GM12878 (cell line): ENCODE data around the gene DLG1. TPM values are rescaled to one million over a fixed set of nuclear protein-coding genes. Genes with fewer than 3 reads are reported as not detected.

Experiments used
- ATAC-seq: fragments of 200-7000 bp; cut with Tn5 transposase; 3 replicates; pipeline ENCODE4 v1.9.1; 2020; ENCODE audit warnings: mild to moderate bottlenecking, moderate library complexity
- BruUV-seq: library from RNA; stranded (reverse); fragments of 400-500 nt; replicated peaks from 2 replicates; lab custom pipeline; 2021; lab: Mats Ljungman, UMichigan
- CTCF ChIA-PET: fragments of 300-600 bp; sonication (Branson Sonifier 250); formaldehyde crosslinking; extraction: SDS; loops from one replicate; lab custom pipeline; 2021; ENCODE audit warnings: inconsistent platforms; lab: Yijun Ruan, JAX
- POLR2A ChIA-PET: fragments of 350-600 bp; formaldehyde crosslinking; extraction: SDS; loops from one replicate; lab custom pipeline; 2021; ENCODE audit warnings: inconsistent platforms; lab: Charles Lee
- RAD21 ChIA-PET: fragments of 300-600 bp; sonication (Branson Sonifier 250); formaldehyde crosslinking; loops from one replicate; lab custom pipeline; 2023; ENCODE audit warnings: antibody characterized with exemption; ENCODE audit not compliant: unreplicated experiment; lab: Charles Lee
- SMC1A ChIA-PET: fragments of 300-600 bp; sonication (Branson Sonifier 250); formaldehyde crosslinking; loops from one replicate; lab custom pipeline; 2023; ENCODE audit not compliant: unreplicated experiment, uncharacterized antibody; lab: Charles Lee
- DNase-seq: peaks from one replicate; pipeline ENCODE4 v3.0.0-alpha.2; 2011; ENCODE audit warnings: low read depth, low spot score
- FAIRE-seq: peaks from 3 replicates; lab custom pipeline; 2011; peaks lifted over from hg19 to GRCh38; lab: Jason Lieb, UNC
- H2AFZ ChIP-seq: 2 replicates; pipeline ENCODE4 v1.6.0; 2011; ENCODE audit warnings: low read depth, low read length, control low read depth; ENCODE audit not compliant: control insufficient read depth
- H3K27ac ChIP-seq: 2 replicates; pipeline ENCODE4 v1.5.1; 2011; ENCODE audit warnings: control low read depth; ENCODE audit not compliant: control insufficient read depth, insufficient read depth
- H3K27me3 ChIP-seq, 2 experiments: replicated peaks in 1 of 2; 2 replicates each; pipeline versions ENCODE4 v1.6.0 to v1.6.1; 2011; ENCODE audit warnings: low read length in 1 of 2; ENCODE audit not compliant: control insufficient read depth in 2 of 2, insufficient read depth in 2 of 2
- H3K36me3 ChIP-seq, 2 experiments: 2 replicates each; pipeline ENCODE4 v1.5.1; 2011; ENCODE audit warnings: low read length in 1 of 2; ENCODE audit not compliant: control insufficient read depth in 2 of 2, insufficient read depth in 2 of 2
- H3K4me1 ChIP-seq: 2 replicates; pipeline ENCODE4 v1.6.1; 2011; ENCODE audit warnings: mild to moderate bottlenecking, low read length, moderate library complexity, mixed read lengths; ENCODE audit not compliant: control insufficient read depth, insufficient read depth
- H3K4me2 ChIP-seq: 2 replicates; pipeline ENCODE4 v1.6.0; 2011; ENCODE audit warnings: control low read depth; ENCODE audit not compliant: control insufficient read depth, insufficient read depth
- H3K4me3 ChIP-seq: fragments of 200-600 bp; sonication (generic); 2 replicates; pipeline ENCODE4 v1.5.1; 2016
- H3K79me2 ChIP-seq: 2 replicates; pipeline ENCODE4 v1.6.0; 2011; ENCODE audit warnings: low read length; ENCODE audit not compliant: control insufficient read depth, insufficient read depth
- H3K9ac ChIP-seq: 2 replicates; pipeline ENCODE4 v1.8.0; 2011; ENCODE audit warnings: low read length, control low read depth, mixed read lengths; ENCODE audit not compliant: control insufficient read depth, insufficient read depth
- H3K9me3 ChIP-seq: replicated peaks from 3 replicates; pipeline ENCODE4 v1.5.1; 2011; ENCODE audit warnings: mild to moderate bottlenecking, low read length; ENCODE audit not compliant: control insufficient read depth, insufficient read depth
- H4K20me1 ChIP-seq: 2 replicates; pipeline ENCODE4 v1.6.0; 2011; ENCODE audit not compliant: control insufficient read depth, insufficient read depth
- ATF7 ChIP-seq: fragments of 450-650 bp; IDR thresholded peaks from 2 replicates; pipeline ENCODE4 v1.6.1; 2016; ENCODE audit warnings: low read depth, mild to moderate bottlenecking
- CBX3 ChIP-seq: fragments of 200-600 bp; sonication (generic); IDR thresholded peaks from 2 replicates; pipeline ENCODE4 v1.6.1; 2016; ENCODE audit warnings: low read depth, borderline replicate concordance
- EZH2 ChIP-seq: IDR thresholded peaks from 2 replicates; pipeline ENCODE4 v1.6.1; 2012; ENCODE audit warnings: low read depth, mild to moderate bottlenecking, control low read depth, inconsistent platforms, low read length, borderline replicate concordance; ENCODE audit not compliant: control insufficient read depth
- IKZF2 ChIP-seq, 2 experiments: fragments of 450-650 bp; IDR thresholded peaks; 2 replicates each; pipeline ENCODE4 v1.6.1; 2017; ENCODE audit warnings: mild to moderate bottlenecking in 2 of 2, moderate library complexity in 2 of 2
- MEF2A ChIP-seq: IDR thresholded peaks from 2 replicates; pipeline ENCODE4 v1.6.1; 2011; ENCODE audit warnings: low read depth, mild to moderate bottlenecking, low read length, moderate library complexity; ENCODE audit not compliant: insufficient read depth
- NFYB ChIP-seq: IDR thresholded peaks from 2 replicates; pipeline ENCODE4 v1.6.1; 2011; ENCODE audit warnings: low read depth, mild to moderate bottlenecking, low read length, improper control_type of control experiment, moderate library complexity; ENCODE audit not compliant: insufficient read depth
- NR2F1 ChIP-seq: fragments of 450-650 bp; conservative IDR thresholded peaks from 2 replicates; pipeline ENCODE4 v1.6.1; 2017; ENCODE audit warnings: mild to moderate bottlenecking
- RAD51 ChIP-seq: fragments of 450-650 bp; IDR thresholded peaks from 2 replicates; pipeline ENCODE4 v1.6.1; 2016; ENCODE audit warnings: moderate library complexity, mild to moderate bottlenecking, inconsistent platforms
- YY1 ChIP-seq: IDR thresholded peaks from 2 replicates; pipeline ENCODE4 v1.6.1; 2011; ENCODE audit warnings: low read depth, mild to moderate bottlenecking, low read length
- ZNF207 ChIP-seq: fragments of 450-650 bp; IDR thresholded peaks from 2 replicates; pipeline ENCODE4 v1.6.1; 2014; ENCODE audit warnings: antibody characterized with exemption, mild to moderate bottlenecking, borderline replicate concordance
- WGBS: methylation state at CpG from one replicate; pipeline ENCODE4 v1.1.6; 2016; ENCODE audit warnings: low lambda C conversion rate; ENCODE audit not compliant: insufficient replicate concordance, insufficient coverage; ENCODE audit errors: missing lambda C conversion rate; 5-methylcytosine and 5-hydroxymethylcytosine counted together
- in situ Hi-C: fragments of 300-500 bp; cut with MboI; formaldehyde crosslinking; loops from 9 replicates; pipeline ENCODE4 v1.14.3; 2018; ENCODE audit warnings: mixed read lengths
- intact Hi-C: fragments of 100-400 bp; cut with micrococcal nuclease; formaldehyde crosslinking; loops from one replicate; pipeline ENCODE4 v1.14.2; 2022; ENCODE audit not compliant: unreplicated experiment
- polyA plus RNA-seq, 11 experiments: library from polyadenylated mRNA; depleted of rRNA in 4 of 11; unstranded in 6 of 11; stranded (reverse) in 5 of 11; fragments of >200 nt; fragmentation: Nextera tagmentation in 4 of 11; fragmentation: Illumina TruSeq in 1 of 11; extraction: Ambion mirVana in 4 of 11; extraction: Trizol in 1 of 11; gene quantifications; 1 replicate in 1 of 11; 2 replicates in 10 of 11; pipeline versions ENCODE4 v1.2.1 to v1.2.3, GENCODE V29; 2011 to 2016; ENCODE audit warnings: inconsistent platforms in 2 of 11, missing spikeins in 2 of 11, low read depth in 1 of 11
- total RNA-seq, 4 experiments: library from RNA; depleted of rRNA in 3 of 4; stranded (reverse); fragments of >200 nt in 3 of 4; fragmentation: Illumina TruSeq in 1 of 4; extraction: Trizol in 1 of 4; gene quantifications; 2 replicates each; pipeline versions ENCODE4 v1.2.1 to v1.2.3, GENCODE V29; 2013 to 2021
- TF ChIP-seq, protein P1 (sequence below): fragments of 450-650 bp; IDR thresholded peaks from 2 replicates; pipeline ENCODE4 v1.6.1; 2017; ENCODE audit warnings: antibody characterized with exemption, mild to moderate bottlenecking, moderate library complexity

DLG1 gene
- total and polyA plus RNA-seq, 10 of the 15 experiments (the other 5 are each of a cell fraction or from before 2014, with no cell fraction given) = 9.2 to 63.1 (median 40.1) TPM

DNA sequence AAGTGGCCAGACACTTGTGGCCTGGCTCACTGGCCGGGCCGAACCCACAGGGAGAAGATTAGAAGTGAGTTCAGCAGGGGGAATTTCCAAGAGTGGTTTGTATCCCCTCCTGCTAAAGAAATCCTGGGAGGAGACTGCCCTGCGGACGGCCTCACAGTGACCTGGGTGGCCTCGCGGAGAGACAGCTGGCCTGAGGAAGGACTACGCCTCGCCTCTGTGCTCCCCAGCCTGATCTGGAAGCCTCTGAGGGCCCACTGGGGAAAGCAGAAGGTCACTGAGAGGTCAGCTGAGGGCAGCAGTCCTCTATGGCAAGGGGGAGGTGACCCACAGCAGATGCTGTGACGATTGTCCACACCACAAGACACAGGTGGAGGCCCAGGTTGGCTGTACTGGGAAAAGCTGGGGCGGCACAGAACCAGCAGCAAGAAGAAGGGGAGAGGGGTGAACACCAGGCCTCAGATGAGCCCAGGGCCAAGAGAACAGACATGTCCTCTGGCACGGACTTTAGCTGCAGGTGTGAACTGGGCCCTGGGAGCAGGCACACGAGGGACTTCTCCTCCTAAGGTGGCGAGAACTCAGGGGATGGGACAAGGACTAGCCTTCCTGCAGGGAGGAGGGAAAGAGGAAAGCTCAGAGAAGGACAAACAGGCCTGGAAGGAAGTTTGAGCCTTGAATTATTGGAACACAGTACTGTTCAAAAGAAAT lies 37.2 kb upstream of the DLG1 start:
- no peak overlapping the region for H3K4me3 ChIP-seq
- H3K9me3 ChIP-seq = no peaks in the 10 kb centered on the region
- H3K27ac ChIP-seq = no peak overlapping the region
- BruUV-seq = no TSS peak
- H2AFZ ChIP-seq = no peak overlapping the region; the same call in 1 of the 2 replicates
- H3K79me2 ChIP-seq = no peaks in the 10 kb centered on the region
- DNase-seq = no peak
- TF ChIP-seq NR2F1 (0 out of 2 replicates have a peak, but pooled peaks have one; percentile 15), YY1 (no peak)
- TF ChIP-seq, all 136 proteins: peak for 1
- no peaks in the 10 kb centered on the region for H3K36me3 ChIP-seq
- no peak overlapping the region for H3K9ac ChIP-seq
- ATAC-seq (no peak), FAIRE-seq (no peak)
- RAD21 ChIA-PET = interaction anchor here (1.6 kb wide), 1 partner anchor 118 kb away, joined by 3 read pairs; no protein-coding TSS in a partner anchor
- no peak overlapping the region for H3K4me2 ChIP-seq
- POLR2A ChIA-PET = no interaction called here
- H4K20me1 ChIP-seq = no peaks in the 10 kb centered on the region
- SMC1A ChIA-PET = interaction anchor here (0.9 to 1.0 kb wide), 3 partner anchors 83 to 119 kb away, joined by 3 read pairs; no protein-coding TSS in a partner anchor
- H3K27me3 ChIP-seq = no peaks in the 10 kb centered on the region
- H3K4me1 ChIP-seq = peaks cover 6% of the 10 kb centered on the region
- intact Hi-C loops = no loop called here
- in situ Hi-C loops = no loop called here
- WGBS = 62% methylated on average over 13 of the region's 13 CpGs
- CTCF ChIA-PET = interaction anchor here (0.6 to 0.9 kb wide), 3 partner anchors 118 to 549 kb away, joined by 3 read pairs; no protein-coding TSS in a partner anchor

GRCh38 chr3:197333901-197334639 lies 35.7 kb upstream of the DLG1 start:
- H3K4me3 ChIP-seq = no peak overlapping the region
- SMC1A ChIA-PET = no interaction called here
- WGBS = 64% methylated on average over 11 of the region's 11 CpGs
- TF ChIP-seq RAD51 (no peak), ATF7 (no peak), NFYB (no peak), IKZF2 (IDR thresholded peaks at IDR 0.05) (no peak), ZNF207 (no peak), MEF2A (no peak), CBX3 (no peak), EZH2 (no peak)
- TF ChIP-seq, protein P1, sequence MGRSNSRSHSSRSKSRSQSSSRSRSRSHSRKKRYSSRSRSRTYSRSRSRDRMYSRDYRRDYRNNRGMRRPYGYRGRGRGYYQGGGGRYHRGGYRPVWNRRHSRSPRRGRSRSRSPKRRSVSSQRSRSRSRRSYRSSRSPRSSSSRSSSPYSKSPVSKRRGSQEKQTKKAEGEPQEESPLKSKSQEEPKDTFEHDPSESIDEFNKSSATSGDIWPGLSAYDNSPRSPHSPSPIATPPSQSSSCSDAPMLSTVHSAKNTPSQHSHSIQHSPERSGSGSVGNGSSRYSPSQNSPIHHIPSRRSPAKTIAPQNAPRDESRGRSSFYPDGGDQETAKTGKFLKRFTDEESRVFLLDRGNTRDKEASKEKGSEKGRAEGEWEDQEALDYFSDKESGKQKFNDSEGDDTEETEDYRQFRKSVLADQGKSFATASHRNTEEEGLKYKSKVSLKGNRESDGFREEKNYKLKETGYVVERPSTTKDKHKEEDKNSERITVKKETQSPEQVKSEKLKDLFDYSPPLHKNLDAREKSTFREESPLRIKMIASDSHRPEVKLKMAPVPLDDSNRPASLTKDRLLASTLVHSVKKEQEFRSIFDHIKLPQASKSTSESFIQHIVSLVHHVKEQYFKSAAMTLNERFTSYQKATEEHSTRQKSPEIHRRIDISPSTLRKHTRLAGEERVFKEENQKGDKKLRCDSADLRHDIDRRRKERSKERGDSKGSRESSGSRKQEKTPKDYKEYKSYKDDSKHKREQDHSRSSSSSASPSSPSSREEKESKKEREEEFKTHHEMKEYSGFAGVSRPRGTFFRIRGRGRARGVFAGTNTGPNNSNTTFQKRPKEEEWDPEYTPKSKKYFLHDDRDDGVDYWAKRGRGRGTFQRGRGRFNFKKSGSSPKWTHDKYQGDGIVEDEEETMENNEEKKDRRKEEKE = no peak

More at GRCh38 chr3:197333901-197334639, 35.7 kb upstream of the DLG1 start:
- no TSS peak for BruUV-seq
- H3K36me3 ChIP-seq = no peaks in the 10 kb centered on the region
- peaks cover 6% of the 10 kb centered on the region for H3K4me1 ChIP-seq
- DNase-seq (no peak), ATAC-seq (no peak), FAIRE-seq (no peak)
- H3K27me3 ChIP-seq = no peaks in the 10 kb centered on the region
- ChIA-PET POLR2A (no interaction called here), RAD21 (no interaction called here), CTCF (no interaction called here)
- no peak overlapping the region for H3K4me2 ChIP-seq
- H3K27ac ChIP-seq = no peak overlapping the region
- in situ Hi-C loops = no loop called here
- no peak overlapping the region for H3K9ac ChIP-seq
- H2AFZ ChIP-seq = no peak overlapping the region
- intact Hi-C loops = no loop called here
- no peaks in the 10 kb centered on the region for H3K9me3 ChIP-seq
- H3K79me2 ChIP-seq = no peaks in the 10 kb centered on the region
- H4K20me1 ChIP-seq = no peaks in the 10 kb centered on the region
